Measurements from ENCODE around the gene CCDC187. TPM values are rescaled to one million over a fixed set of nuclear protein-coding genes. Genes with fewer than 3 reads are reported as not detected.

The CCDC187 gene
- total and polyA plus RNA-seq, 2 of the 4 experiments (the other 2 are of a cell fraction), result not detected

DNA sequence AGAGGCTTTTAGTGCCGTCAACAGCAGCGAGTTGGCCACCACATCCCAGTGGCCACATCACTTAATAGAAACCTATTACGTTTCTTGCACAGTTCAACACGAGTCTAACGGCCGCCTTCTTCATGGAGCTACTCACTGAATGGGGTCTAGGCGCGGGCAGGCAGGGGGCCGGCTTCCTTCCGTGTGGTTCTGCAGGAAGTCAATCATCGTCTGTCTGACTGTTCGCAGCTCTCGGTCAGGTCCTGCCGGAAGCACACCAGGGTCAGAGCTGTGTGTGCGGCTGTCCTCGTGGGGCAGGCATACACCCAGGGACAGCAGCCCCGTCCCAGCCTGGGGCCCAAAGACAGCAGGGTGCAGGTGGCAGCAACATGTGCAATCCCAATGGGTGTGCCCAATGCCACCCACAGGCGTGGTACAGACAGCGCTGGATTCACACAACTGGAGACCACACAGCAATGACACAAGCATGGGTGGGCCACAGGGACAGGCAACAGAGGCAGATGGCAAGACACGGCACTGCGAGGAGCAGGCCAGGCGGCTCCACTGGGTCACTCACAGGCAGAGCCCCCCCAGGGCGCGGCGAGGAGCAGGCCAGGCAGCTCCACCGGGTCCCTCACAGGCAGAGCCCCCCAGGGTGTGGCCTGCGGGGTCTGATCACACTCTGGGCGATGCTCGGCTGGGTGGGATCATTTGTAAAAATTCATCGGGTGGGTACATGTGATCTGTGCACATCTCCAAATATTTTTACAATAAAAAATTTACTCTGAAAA lies 79.8 kb downstream of the CCDC187 start:
- no TSS peak for BruUV-seq (replicated peaks)
- no peak overlapping the region for H4K91ac ChIP-seq (ENCODE audit: insufficient read depth, low read depth, low read length)
- DNase-seq, result no peak
- peaks cover 6% of the 10 kb centered on the region; the same call in 1 of the 2 replicates for H3K4me1 ChIP-seq (ENCODE audit: control insufficient read depth, insufficient read depth, low read length)
- no peak overlapping the region for H3K4me2 ChIP-seq (ENCODE audit: low read depth, low read length)
- H3K27ac ChIP-seq (ENCODE audit: insufficient read depth, low read length), result no peak overlapping the region
- ChIA-PET POLR2A (ENCODE audit: unreplicated experiment) (no interaction called here), CTCF (no interaction called here)
- dilution Hi-C loops (cut with HindIII; ENCODE audit: low sequenced_read_pairs, unreplicated experiment), result no loop called here
- no peak overlapping the region for H3K56ac ChIP-seq (ENCODE audit: extremely low read depth, insufficient read depth, low read length)
- no peak for ATAC-seq (ENCODE audit: low read depth)
- no peak overlapping the region for H2AK5ac ChIP-seq (ENCODE audit: low read depth, low read length)
- TF ChIP-seq NFE2L2 (IDR thresholded peaks at IDR 0.05; ENCODE audit: low read depth, low read length), result no peak
- TF ChIP-seq, protein P1, sequence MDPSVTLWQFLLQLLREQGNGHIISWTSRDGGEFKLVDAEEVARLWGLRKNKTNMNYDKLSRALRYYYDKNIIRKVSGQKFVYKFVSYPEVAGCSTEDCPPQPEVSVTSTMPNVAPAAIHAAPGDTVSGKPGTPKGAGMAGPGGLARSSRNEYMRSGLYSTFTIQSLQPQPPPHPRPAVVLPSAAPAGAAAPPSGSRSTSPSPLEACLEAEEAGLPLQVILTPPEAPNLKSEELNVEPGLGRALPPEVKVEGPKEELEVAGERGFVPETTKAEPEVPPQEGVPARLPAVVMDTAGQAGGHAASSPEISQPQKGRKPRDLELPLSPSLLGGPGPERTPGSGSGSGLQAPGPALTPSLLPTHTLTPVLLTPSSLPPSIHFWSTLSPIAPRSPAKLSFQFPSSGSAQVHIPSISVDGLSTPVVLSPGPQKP (IDR thresholded peaks at IDR 0.05; ENCODE audit: borderline replicate concordance, low read depth, low read length), result no peak
- TF ChIP-seq BHLHE40 (IDR thresholded peaks at IDR 0.05; ENCODE audit: low read depth, low read length), result no peak
- no peak for TF ChIP-seq RAD21 (IDR thresholded peaks at IDR 0.05; ENCODE audit: low read length)
- TF ChIP-seq RCOR1 (IDR thresholded peaks at IDR 0.05; ENCODE audit: insufficient replicate concordance, low read length), result no peak
- no peak for TF ChIP-seq RFX5 (IDR thresholded peaks at IDR 0.05; ENCODE audit: low read depth, low read length)
- no peak for TF ChIP-seq CEBPB (IDR thresholded peaks at IDR 0.05; ENCODE audit: low read depth, low read length)
- no peak for TF ChIP-seq FOS (IDR thresholded peaks at IDR 0.05; ENCODE audit: low read depth, low read length)
- no peak for TF ChIP-seq CHD1 (IDR thresholded peaks at IDR 0.05; ENCODE audit: low read depth, low read length)
- TF ChIP-seq SMC3 (IDR thresholded peaks at IDR 0.05; ENCODE audit: low read depth, low read length), result no peak
- TF ChIP-seq, protein P2, sequence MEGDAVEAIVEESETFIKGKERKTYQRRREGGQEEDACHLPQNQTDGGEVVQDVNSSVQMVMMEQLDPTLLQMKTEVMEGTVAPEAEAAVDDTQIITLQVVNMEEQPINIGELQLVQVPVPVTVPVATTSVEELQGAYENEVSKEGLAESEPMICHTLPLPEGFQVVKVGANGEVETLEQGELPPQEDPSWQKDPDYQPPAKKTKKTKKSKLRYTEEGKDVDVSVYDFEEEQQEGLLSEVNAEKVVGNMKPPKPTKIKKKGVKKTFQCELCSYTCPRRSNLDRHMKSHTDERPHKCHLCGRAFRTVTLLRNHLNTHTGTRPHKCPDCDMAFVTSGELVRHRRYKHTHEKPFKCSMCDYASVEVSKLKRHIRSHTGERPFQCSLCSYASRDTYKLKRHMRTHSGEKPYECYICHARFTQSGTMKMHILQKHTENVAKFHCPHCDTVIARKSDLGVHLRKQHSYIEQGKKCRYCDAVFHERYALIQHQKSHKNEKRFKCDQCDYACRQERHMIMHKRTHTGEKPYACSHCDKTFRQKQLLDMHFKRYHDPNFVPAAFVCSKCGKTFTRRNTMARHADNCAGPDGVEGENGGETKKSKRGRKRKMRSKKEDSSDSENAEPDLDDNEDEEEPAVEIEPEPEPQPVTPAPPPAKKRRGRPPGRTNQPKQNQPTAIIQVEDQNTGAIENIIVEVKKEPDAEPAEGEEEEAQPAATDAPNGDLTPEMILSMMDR (conservative IDR thresholded peaks at IDR 0.05; ENCODE audit: low read depth, low read length), result no peak
- no peak for TF ChIP-seq MXI1 (IDR thresholded peaks at IDR 0.05; ENCODE audit: borderline replicate concordance, low read depth, low read length)
- no peak for TF ChIP-seq POLR2A (IDR thresholded peaks at IDR 0.05; ENCODE audit: low read depth, low read length)
- TF ChIP-seq MAZ (IDR thresholded peaks at IDR 0.05; ENCODE audit: borderline replicate concordance, low read depth, low read length), result no peak
- TF ChIP-seq, protein P3, sequence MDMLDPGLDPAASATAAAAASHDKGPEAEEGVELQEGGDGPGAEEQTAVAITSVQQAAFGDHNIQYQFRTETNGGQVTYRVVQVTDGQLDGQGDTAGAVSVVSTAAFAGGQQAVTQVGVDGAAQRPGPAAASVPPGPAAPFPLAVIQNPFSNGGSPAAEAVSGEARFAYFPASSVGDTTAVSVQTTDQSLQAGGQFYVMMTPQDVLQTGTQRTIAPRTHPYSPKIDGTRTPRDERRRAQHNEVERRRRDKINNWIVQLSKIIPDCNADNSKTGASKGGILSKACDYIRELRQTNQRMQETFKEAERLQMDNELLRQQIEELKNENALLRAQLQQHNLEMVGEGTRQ (IDR thresholded peaks at IDR 0.05; ENCODE audit: low read depth, low read length), result no peak
- TF ChIP-seq MAFK (IDR thresholded peaks at IDR 0.05; ENCODE audit: low read depth, low read length), result no peak
- no peak overlapping the region for H3K14ac ChIP-seq (replicated peaks; ENCODE audit: low read depth, low read length)
- no peak overlapping the region for H3K4me3 ChIP-seq (ENCODE audit: insufficient read depth, low read depth, low read length)
- H4K20me1 ChIP-seq (ENCODE audit: insufficient read depth, low read length), result peaks cover 50% of the 10 kb centered on the region
- H3K4ac ChIP-seq (ENCODE audit: low read depth, low read length), result no peak overlapping the region
- no peak overlapping the region for H4K8ac ChIP-seq (ENCODE audit: low read depth in 2 of 2, low read length in 2 of 2)
- H3K9me3 ChIP-seq (ENCODE audit: control insufficient read depth, insufficient read depth, low read length), result no peaks in the 10 kb centered on the region
- no peak overlapping the region for H2BK5ac ChIP-seq (ENCODE audit: low read depth, low read length, poor library complexity, severe bottlenecking)
- intact Hi-C loops (cut with micrococcal nuclease), result no loop called here
- no peaks in the 10 kb centered on the region for H3K27me3 ChIP-seq (ENCODE audit: control insufficient read depth, insufficient read depth, low read length)
- no peak overlapping the region for H2BK15ac ChIP-seq (ENCODE audit: low read depth, low read length)
- H3K79me1 ChIP-seq (ENCODE audit: low read depth in 1 of 2, low read length in 2 of 2), result peaks cover 6 to 36% of the 10 kb centered on the region in 2 experiments; a peak in 3 of 4 replicates
- H3K9ac ChIP-seq (ENCODE audit: low read depth, low read length), result no peak overlapping the region
- no peak overlapping the region for H2BK120ac ChIP-seq (ENCODE audit: low read depth, low read length)
- no peak overlapping the region for H3K18ac ChIP-seq (ENCODE audit: low read depth, low read length)
- no peak overlapping the region for H2BK20ac ChIP-seq (ENCODE audit: low read depth, low read length)
- no peak overlapping the region for H3K23ac ChIP-seq (ENCODE audit: low read depth, low read length)
- H4K5ac ChIP-seq (ENCODE audit: low read depth, low read length), result no peak overlapping the region
- 96% methylated on average over 18 of the region's 30 CpGs; no CpG with 5 or more reads in 1 of the 2 experiments for WGBS, 2 experiments (ENCODE audit: extremely low coverage in 2 of 2, insufficient read length in 1 of 2)
- peaks cover 14% of the 10 kb centered on the region; the same call in 1 of the 2 replicates for H3K9me1 ChIP-seq (ENCODE audit: insufficient read depth, low read length)
- peaks cover 14% of the 10 kb centered on the region for H3K36me3 ChIP-seq (ENCODE audit: control insufficient read depth, insufficient read depth, low read length)
- in situ Hi-C loops (cut with MboI; ENCODE audit: low sequenced_read_pairs), result no loop called here
- H2AFZ ChIP-seq (replicated peaks; ENCODE audit: low read length, poor library complexity), result no peak overlapping the region
- no peak overlapping the region for H2AK9ac ChIP-seq (replicated peaks; ENCODE audit: low read depth, low read length, poor library complexity)
